ENCODE measurements around the gene LARGE1.

GRCh38 chr22:33625959-33626358 is 294.3 kb downstream of the LARGE1 start:
- TF ChIP-seq, protein P1, sequence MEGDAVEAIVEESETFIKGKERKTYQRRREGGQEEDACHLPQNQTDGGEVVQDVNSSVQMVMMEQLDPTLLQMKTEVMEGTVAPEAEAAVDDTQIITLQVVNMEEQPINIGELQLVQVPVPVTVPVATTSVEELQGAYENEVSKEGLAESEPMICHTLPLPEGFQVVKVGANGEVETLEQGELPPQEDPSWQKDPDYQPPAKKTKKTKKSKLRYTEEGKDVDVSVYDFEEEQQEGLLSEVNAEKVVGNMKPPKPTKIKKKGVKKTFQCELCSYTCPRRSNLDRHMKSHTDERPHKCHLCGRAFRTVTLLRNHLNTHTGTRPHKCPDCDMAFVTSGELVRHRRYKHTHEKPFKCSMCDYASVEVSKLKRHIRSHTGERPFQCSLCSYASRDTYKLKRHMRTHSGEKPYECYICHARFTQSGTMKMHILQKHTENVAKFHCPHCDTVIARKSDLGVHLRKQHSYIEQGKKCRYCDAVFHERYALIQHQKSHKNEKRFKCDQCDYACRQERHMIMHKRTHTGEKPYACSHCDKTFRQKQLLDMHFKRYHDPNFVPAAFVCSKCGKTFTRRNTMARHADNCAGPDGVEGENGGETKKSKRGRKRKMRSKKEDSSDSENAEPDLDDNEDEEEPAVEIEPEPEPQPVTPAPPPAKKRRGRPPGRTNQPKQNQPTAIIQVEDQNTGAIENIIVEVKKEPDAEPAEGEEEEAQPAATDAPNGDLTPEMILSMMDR (IDR thresholded peaks at IDR 0.05): no peak
- TF ChIP-seq ZFX (IDR thresholded peaks at IDR 0.05; ENCODE audit: borderline replicate concordance): no peak
